Gastrocnemius medialis (tissue), 4 donors: ENCODE data around the gene TXNIP.

Experiments
- CTCF ChIP-seq, 5 experiments: fragments of 450-650 bp in 3 of 5; fragments of 200-600 bp in 2 of 5; sonication (generic) in 2 of 5; IDR thresholded peaks in 4 of 5; conservative IDR thresholded peaks in 1 of 5; 1 replicate in 4 of 5; 2 replicates in 1 of 5; pipeline ENCODE4 v1.5.1; 2016 to 2019; ENCODE audit warnings: antibody characterized with exemption in 5 of 5, mild to moderate bottlenecking in 3 of 5, moderate library complexity in 3 of 5
- POLR2A ChIP-seq, 2 donors: fragments of 450-650 bp; IDR thresholded peaks; one replicate each; pipeline ENCODE4 v1.6.1; 2017; ENCODE audit warnings: antibody characterized with exemption in 2 of 2, mild to moderate bottlenecking in 2 of 2, moderate library complexity in 2 of 2

- no peak for TF ChIP-seq CTCF (IDR thresholded peaks at IDR 0.05 in 4 of 5, conservative IDR thresholded peaks at IDR 0.05 in 1 of 5)
- TF ChIP-seq POLR2A (IDR thresholded peaks at IDR 0.05): no peak
Measured at GRCh38 chr1:145956781-145957442, 39.5 kb downstream of the TXNIP start.
